ENCODE measurements around the gene TTF2.

Gene TTF2

DNA sequence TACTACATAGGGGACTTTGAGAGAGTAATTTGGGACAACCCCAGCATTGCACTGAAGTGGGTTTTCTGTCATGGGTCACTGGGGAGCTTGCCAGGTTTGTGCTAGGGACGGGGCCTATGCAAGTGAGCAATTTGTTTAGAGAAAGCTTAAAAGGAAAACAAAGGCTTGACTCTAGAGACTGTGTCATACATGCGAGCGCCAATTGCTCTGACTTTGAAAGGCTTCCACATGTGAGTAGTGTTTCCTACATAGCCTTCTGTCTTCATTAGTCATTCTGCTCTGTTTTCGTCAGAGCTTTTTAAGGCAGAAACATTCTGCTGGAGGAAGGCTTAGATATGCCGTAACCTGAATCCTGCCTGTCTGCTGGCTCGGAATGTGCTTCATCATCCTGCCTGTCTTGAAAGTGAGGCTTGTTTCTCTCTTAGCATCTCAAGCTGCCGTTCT lies 33.0 kb downstream of the TTF2 start:
- H3K9ac ChIP-seq (ENCODE audit: low read length), result no peak overlapping the region
- no peak overlapping the region for H3K27ac ChIP-seq (ENCODE audit: low read depth, low read length)
- H3K4me3 ChIP-seq (ENCODE audit: insufficient read depth, low read length, poor library complexity, severe bottlenecking), result no peak overlapping the region
- H3K4me2 ChIP-seq (ENCODE audit: low read depth, low read length, poor library complexity, severe bottlenecking), result no peak overlapping the region
- TF ChIP-seq EZH2phosphoT487 (conservative IDR thresholded peaks at IDR 0.05; ENCODE audit: low read length) (no peak), CTCF (IDR thresholded peaks at IDR 0.05; ENCODE audit: insufficient read depth, low read length, poor library complexity, severe bottlenecking) (no peak)
- H3K9me3 ChIP-seq (ENCODE audit: insufficient read depth, low read length), result no peaks in the 10 kb centered on the region
- H3K9me2 ChIP-seq (replicated peaks; ENCODE audit: insufficient read depth, low read length), result no peaks in the 10 kb centered on the region
- H3K36me3 ChIP-seq (ENCODE audit: low read length), result peaks cover 78% of the 10 kb centered on the region
- H2AFZ ChIP-seq (ENCODE audit: low read depth, low read length, severe bottlenecking), result no peak overlapping the region
- H4K20me1 ChIP-seq (ENCODE audit: low read depth, low read length), result no peaks in the 10 kb centered on the region
- H3F3A ChIP-seq (ENCODE audit: insufficient read depth), result no peaks in the 10 kb centered on the region
- no peaks in the 10 kb centered on the region for H3K79me2 ChIP-seq (ENCODE audit: insufficient read depth, low read length)
- no peaks in the 10 kb centered on the region for H3K27me3 ChIP-seq (ENCODE audit: low read length)

- Histone ChIP-seq H3K9ac (ENCODE audit: low read length) (no peak overlapping the region), H3K27ac (ENCODE audit: low read depth, low read length) (no peak overlapping the region), H3K79me2 (ENCODE audit: insufficient read depth, low read length) (no peaks in the 10 kb centered on the region), H3F3A (ENCODE audit: insufficient read depth) (no peaks in the 10 kb centered on the region), H4K20me1 (ENCODE audit: low read depth, low read length) (no peaks in the 10 kb centered on the region), H2AFZ (ENCODE audit: low read depth, low read length, severe bottlenecking) (no peak overlapping the region), H3K36me3 (ENCODE audit: low read length) (peaks cover 71% of the 10 kb centered on the region), H3K4me3 (ENCODE audit: insufficient read depth, low read length, poor library complexity, severe bottlenecking) (no peak overlapping the region), H3K9me3 (ENCODE audit: insufficient read depth, low read length) (no peaks in the 10 kb centered on the region), H3K27me3 (ENCODE audit: low read length) (no peaks in the 10 kb centered on the region), H3K9me2 (replicated peaks; ENCODE audit: insufficient read depth, low read length) (no peaks in the 10 kb centered on the region), H3K4me2 (ENCODE audit: low read depth, low read length, poor library complexity, severe bottlenecking) (no peak overlapping the region)
- TF ChIP-seq CTCF (IDR thresholded peaks at IDR 0.05; ENCODE audit: insufficient read depth, low read length, poor library complexity, severe bottlenecking) (no peak), EZH2phosphoT487 (conservative IDR thresholded peaks at IDR 0.05; ENCODE audit: low read length) (no peak)
Measured at GRCh38 chr1:117093870-117094621, 33.9 kb downstream of the TTF2 start.

GRCh38 chr1:117094841-117095604 lies 34.9 kb downstream of the TTF2 start:
- Histone ChIP-seq H3K79me2 (ENCODE audit: insufficient read depth, low read length) (no peaks in the 10 kb centered on the region), H3F3A (ENCODE audit: insufficient read depth) (no peaks in the 10 kb centered on the region), H3K9me3 (ENCODE audit: insufficient read depth, low read length) (no peaks in the 10 kb centered on the region), H3K27ac (ENCODE audit: low read depth, low read length) (no peak overlapping the region), H3K4me2 (ENCODE audit: low read depth, low read length, poor library complexity, severe bottlenecking) (no peak overlapping the region), H3K9ac (ENCODE audit: low read length) (no peak overlapping the region), H3K9me2 (replicated peaks; ENCODE audit: insufficient read depth, low read length) (no peaks in the 10 kb centered on the region), H4K20me1 (ENCODE audit: low read depth, low read length) (no peaks in the 10 kb centered on the region), H3K27me3 (ENCODE audit: low read length) (no peaks in the 10 kb centered on the region), H2AFZ (ENCODE audit: low read depth, low read length, severe bottlenecking) (no peak overlapping the region), H3K4me3 (ENCODE audit: insufficient read depth, low read length, poor library complexity, severe bottlenecking) (no peak overlapping the region), H3K36me3 (ENCODE audit: low read length) (peaks cover 62% of the 10 kb centered on the region)
- TF ChIP-seq CTCF (IDR thresholded peaks at IDR 0.05; ENCODE audit: insufficient read depth, low read length, poor library complexity, severe bottlenecking) (no peak), EZH2phosphoT487 (conservative IDR thresholded peaks at IDR 0.05; ENCODE audit: low read length) (no peak)
